Osteoblast (primary cell): ENCODE measurements around the gene ZKSCAN1. TPM values are rescaled to one million over a fixed set of nuclear protein-coding genes. Genes with fewer than 3 reads are reported as not detected.

Experiments used
- DNase-seq: peaks from one replicate; pipeline ENCODE4 v3.0.0; 2011; ENCODE audit warnings: low spot score, mixed read lengths; ENCODE audit not compliant: insufficient read length; ENCODE audit errors: missing footprints
- H2AFZ ChIP-seq: 2 replicates; pipeline ENCODE4 v1.6.0; 2011; ENCODE audit warnings: mild to moderate bottlenecking, low read length
- H3K27ac ChIP-seq: 2 replicates; pipeline ENCODE4 v1.5.1; 2011; ENCODE audit warnings: mild to moderate bottlenecking, low read depth, low read length, moderate library complexity
- H3K27me3 ChIP-seq: 2 replicates; pipeline ENCODE4 v1.6.0; 2012; ENCODE audit warnings: mild to moderate bottlenecking, control low read depth, inconsistent platforms, low read length, moderate library complexity; ENCODE audit not compliant: insufficient read depth
- H3K36me3 ChIP-seq: 2 replicates; pipeline ENCODE4 v1.5.1; 2011; ENCODE audit warnings: mild to moderate bottlenecking, low read length, control low read depth, moderate library complexity; ENCODE audit not compliant: insufficient read depth
- H3K4me1 ChIP-seq: 2 replicates; pipeline ENCODE4 v1.5.1; 2011; ENCODE audit warnings: mild to moderate bottlenecking, low read length, control low read depth, moderate library complexity; ENCODE audit not compliant: insufficient read depth
- H3K4me2 ChIP-seq: 2 replicates; pipeline ENCODE4 v1.6.0; 2011; ENCODE audit warnings: mild to moderate bottlenecking, low read length; ENCODE audit not compliant: insufficient read depth
- H3K4me3 ChIP-seq: fragments of 200-600 bp; sonication (generic); 3 replicates; pipeline ENCODE4 v1.5.1; 2012; ENCODE audit warnings: mild to moderate bottlenecking, low read length, inconsistent platforms; ENCODE audit not compliant: insufficient read depth
- H3K79me2 ChIP-seq: 2 replicates; pipeline ENCODE4 v1.6.0; 2012; ENCODE audit warnings: mild to moderate bottlenecking, low read length, control low read depth, inconsistent platforms; ENCODE audit not compliant: insufficient read depth
- H3K9me3 ChIP-seq: 2 replicates; pipeline ENCODE4 v1.5.1; 2011; ENCODE audit warnings: low read depth, low read length, control low read depth
- H4K20me1 ChIP-seq: 2 replicates; pipeline ENCODE4 v1.6.0; 2012; ENCODE audit warnings: mild to moderate bottlenecking, low read length, control low read depth; ENCODE audit not compliant: insufficient read depth
- CTCF ChIP-seq: IDR thresholded peaks from 2 replicates; pipeline ENCODE4 v1.5.1; 2011; ENCODE audit warnings: mild to moderate bottlenecking, low read depth, low read length, moderate library complexity; ENCODE audit errors: extremely low read depth
- total RNA-seq: library from RNA; depleted of rRNA; stranded (reverse); fragments of >200 nt; gene quantifications from 2 replicates; pipeline ENCODE4 v1.2.3, GENCODE V29; 2012

The ZKSCAN1 gene
- total RNA-seq, 1 donor, result 46.0 TPM

GRCh38 chr7:100021297-100021696 is 5.9 kb downstream of the ZKSCAN1 start:
- Histone ChIP-seq H3K4me2 (no peak overlapping the region), H3K4me3 (no peak overlapping the region), H3K36me3 (peaks cover 48% of the 10 kb centered on the region), H3K4me1 (peaks cover 13% of the 10 kb centered on the region), H3K27ac (peak overlapping the region; percentile 2), H4K20me1 (peaks cover 39% of the 10 kb centered on the region), H2AFZ (no peak overlapping the region), H3K9me3 (no peaks in the 10 kb centered on the region), H3K27me3 (no peaks in the 10 kb centered on the region), H3K79me2 (peaks cover 79% of the 10 kb centered on the region)
- TF ChIP-seq CTCF, result no peak
- DNase-seq, result no peak

GRCh38 chr7:100022621-100023020 is 7.2 kb downstream of the ZKSCAN1 start:
- peaks cover 1% of the 10 kb centered on the region for H3K4me1 ChIP-seq
- H3K36me3 ChIP-seq, result peaks cover 58% of the 10 kb centered on the region
- no peak overlapping the region for H3K27ac ChIP-seq
- H4K20me1 ChIP-seq, result peaks cover 35% of the 10 kb centered on the region
- TF ChIP-seq CTCF, result no peak
- H3K9me3 ChIP-seq, result no peaks in the 10 kb centered on the region
- peaks cover 68% of the 10 kb centered on the region for H3K79me2 ChIP-seq
- no peak overlapping the region for H2AFZ ChIP-seq
- no peak for DNase-seq
- H3K4me2 ChIP-seq, result no peak overlapping the region
- H3K4me3 ChIP-seq, result no peak overlapping the region
- no peaks in the 10 kb centered on the region for H3K27me3 ChIP-seq

- H3K27me3 ChIP-seq, result no peaks in the 10 kb centered on the region
- no peak overlapping the region for H3K4me2 ChIP-seq
- H2AFZ ChIP-seq, result no peak overlapping the region
- peaks cover 55% of the 10 kb centered on the region for H3K36me3 ChIP-seq
- no peak overlapping the region for H3K4me3 ChIP-seq
- H3K4me1 ChIP-seq, result no peaks in the 10 kb centered on the region
- peaks cover 60% of the 10 kb centered on the region for H3K79me2 ChIP-seq
- TF ChIP-seq CTCF, result no peak
- H4K20me1 ChIP-seq, result peaks cover 27% of the 10 kb centered on the region
- no peak overlapping the region for H3K27ac ChIP-seq
- DNase-seq, result no peak
- no peaks in the 10 kb centered on the region for H3K9me3 ChIP-seq
Observed at GRCh38 chr7:100023526-100023925, 8.1 kb downstream of the ZKSCAN1 start.

GRCh38 chr7:100024020-100024619 is 8.7 kb downstream of the ZKSCAN1 start:
- H3K27me3 ChIP-seq, result no peaks in the 10 kb centered on the region
- no peak for TF ChIP-seq CTCF
- H2AFZ ChIP-seq, result no peak overlapping the region
- no peak for DNase-seq
- H3K4me2 ChIP-seq, result no peak overlapping the region
- no peaks in the 10 kb centered on the region for H3K4me1 ChIP-seq
- peaks cover 22% of the 10 kb centered on the region for H4K20me1 ChIP-seq
- H3K4me3 ChIP-seq, result no peak overlapping the region
- H3K9me3 ChIP-seq, result no peaks in the 10 kb centered on the region
- H3K79me2 ChIP-seq, result peaks cover 54% of the 10 kb centered on the region
- peaks cover 51% of the 10 kb centered on the region for H3K36me3 ChIP-seq
- H3K27ac ChIP-seq, result no peak overlapping the region
